Activated T-cell treated with anti-CD3 and anti-CD28 coated beads, Interleukin-2, amount 50 U/mL, for 4 hours (primary cell): ENCODE results near the gene P2RY6. TPM values are rescaled to one million over a fixed set of nuclear protein-coding genes. Genes with fewer than 3 reads are reported as not detected.

Experiments
- ATAC-seq, 2 donors: fragments of 200-7000 bp; cut with Tn5 transposase; one replicate each; pipeline ENCODE4 v1.10.0; 2021
- DNase-seq: peaks from one replicate; pipeline ENCODE4 v3.0.0-alpha.2; 2020
- H3K27me3 Mint-ChIP-seq: one replicate; pipeline ENCODE4 v1.8.0; 2021; ENCODE audit warnings: low read depth, mixed read lengths
- H3K36me3 Mint-ChIP-seq: one replicate; pipeline ENCODE4 v1.8.0; 2022; ENCODE audit warnings: mixed read lengths; ENCODE audit not compliant: insufficient read depth
- H3K4me1 Mint-ChIP-seq: one replicate; pipeline ENCODE4 v1.8.0; 2021; ENCODE audit warnings: low read depth, mixed read lengths
- H3K4me3 Mint-ChIP-seq: one replicate; pipeline ENCODE4 v1.8.0; 2021; ENCODE audit warnings: mild to moderate bottlenecking, moderate library complexity, mixed read lengths
- H3K9me3 Mint-ChIP-seq: one replicate; pipeline ENCODE4 v1.8.0; 2021; ENCODE audit warnings: mixed read lengths
- total RNA-seq, 3 donors: library from RNA; stranded (reverse); gene quantifications; one replicate each; pipeline ENCODE4 v1.2.1, GENCODE V29; 2021

The P2RY6 gene
- total RNA-seq, 3 donors from 2014 or later = not detected

DNA sequence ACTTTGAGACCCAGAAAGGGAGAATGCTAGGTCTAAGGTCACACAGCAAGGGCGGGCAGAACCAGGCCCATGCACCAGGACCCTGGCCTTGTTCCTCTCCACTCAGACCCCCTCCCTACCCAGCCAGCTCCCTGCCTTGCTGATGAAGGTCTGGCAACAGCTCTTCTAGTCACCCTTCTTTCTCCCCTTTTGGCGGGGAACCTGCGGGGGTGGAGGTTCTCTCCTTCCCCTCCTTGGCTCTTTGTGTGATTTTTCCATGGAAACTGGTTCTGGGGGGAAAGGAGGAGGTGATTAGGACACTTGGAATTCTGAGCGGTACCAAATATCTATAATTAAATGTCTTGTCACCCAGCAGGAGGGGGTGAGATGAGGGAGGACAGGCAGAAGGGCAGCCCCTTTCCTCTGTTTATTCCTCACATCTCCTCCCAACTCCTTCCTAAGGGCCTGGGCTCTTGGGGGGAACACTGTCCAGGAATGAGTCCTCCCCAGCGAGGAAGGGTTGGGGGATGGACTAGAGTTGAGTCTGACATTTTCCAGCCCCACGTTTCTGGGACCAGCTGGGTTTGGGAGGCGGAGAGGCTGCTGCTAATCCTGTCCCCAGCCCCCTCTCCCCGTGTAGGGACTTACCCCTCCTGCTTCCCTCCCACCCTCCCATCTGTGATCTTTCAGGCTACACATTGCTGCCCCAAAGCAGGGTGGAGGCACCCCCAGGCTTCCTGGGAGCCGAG, 43.3 kb downstream of the P2RY6 start:
- Mint-ChIP-seq H3K9me3 (no peaks in the 10 kb centered on the region), H3K27me3 (no peaks in the 10 kb centered on the region), H3K4me3 (no peak overlapping the region), H3K4me1 (no peaks in the 10 kb centered on the region), H3K36me3 (no peaks in the 10 kb centered on the region)
- ATAC-seq (no peak), DNase-seq (no peak)

GRCh38 chr11:73316422-73316821, 44.3 kb downstream of the P2RY6 start:
- Mint-ChIP-seq H3K4me1 (peaks cover under 1% of the 10 kb centered on the region), H3K27me3 (no peaks in the 10 kb centered on the region), H3K36me3 (no peaks in the 10 kb centered on the region), H3K9me3 (no peaks in the 10 kb centered on the region), H3K4me3 (no peak overlapping the region)
- ATAC-seq (no peak), DNase-seq (no peak)

DNA sequence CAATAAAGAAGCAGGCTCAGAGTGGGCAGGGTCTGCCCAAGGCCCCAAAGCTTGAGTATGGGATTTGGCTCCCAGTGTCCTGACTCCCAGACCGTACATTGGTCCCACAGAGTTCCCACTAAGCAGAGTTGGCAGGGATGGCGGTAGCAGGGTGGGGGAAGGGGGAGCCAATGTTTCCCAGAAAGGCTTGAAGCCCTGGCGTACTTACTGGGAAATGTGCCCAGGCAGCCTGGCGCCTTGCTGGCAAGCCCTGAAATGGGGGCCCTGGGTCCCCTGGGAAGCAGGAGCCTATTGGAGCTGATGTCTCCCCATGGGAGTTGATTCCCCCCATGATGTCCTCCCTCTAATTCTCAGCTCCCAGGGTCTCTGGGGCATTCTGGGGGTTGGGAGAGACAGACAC, 45.2 kb downstream of the P2RY6 start:
- H3K4me3 Mint-ChIP-seq = no peak overlapping the region

DNA sequence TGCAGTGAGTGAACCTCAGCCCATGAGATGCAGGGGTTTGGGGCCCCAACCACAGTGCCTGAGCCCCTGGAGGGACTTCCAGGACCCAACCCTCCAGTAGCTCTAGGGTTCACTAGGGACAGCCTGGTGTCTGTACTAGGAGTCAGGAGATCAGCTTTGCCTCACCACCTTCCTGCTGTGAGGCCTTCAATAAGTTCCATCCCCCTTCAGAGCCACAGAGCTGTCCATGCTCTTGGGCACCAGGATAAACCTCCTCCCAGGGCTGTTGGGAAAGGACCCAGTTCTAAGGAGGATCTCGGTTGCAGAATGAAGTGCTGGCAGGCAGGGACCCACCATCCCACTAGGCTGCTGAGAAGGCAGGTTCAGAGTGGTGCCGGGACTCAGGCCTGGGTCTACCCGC, 45.7 kb downstream of the P2RY6 start:
- DNase-seq = no peak
- Mint-ChIP-seq H3K4me3 (no peak overlapping the region), H3K4me1 (peaks cover 8% of the 10 kb centered on the region), H3K27me3 (no peaks in the 10 kb centered on the region), H3K9me3 (no peaks in the 10 kb centered on the region), H3K36me3 (no peaks in the 10 kb centered on the region)
- ATAC-seq = no peak

More for the DNA sequence above, 45.2 kb downstream of the P2RY6 start:
- DNase-seq (no peak), ATAC-seq (no peak)
- Mint-ChIP-seq H3K9me3 (no peaks in the 10 kb centered on the region), H3K4me1 (peaks cover 8% of the 10 kb centered on the region), H3K27me3 (no peaks in the 10 kb centered on the region), H3K36me3 (no peaks in the 10 kb centered on the region)

- DNase-seq (no peak), ATAC-seq (no peak)
- H3K4me1 Mint-ChIP-seq = peaks cover 8% of the 10 kb centered on the region
- no peaks in the 10 kb centered on the region for H3K9me3 Mint-ChIP-seq
- no peaks in the 10 kb centered on the region for H3K36me3 Mint-ChIP-seq
- H3K27me3 Mint-ChIP-seq = no peaks in the 10 kb centered on the region
- no peak overlapping the region for H3K4me3 Mint-ChIP-seq
Observed at GRCh38 chr11:73318501-73319011, 46.4 kb downstream of the P2RY6 start.

GRCh38 chr11:73320763-73321603, 48.8 kb downstream of the P2RY6 start:
- no peak for DNase-seq
- no peaks in the 10 kb centered on the region for H3K9me3 Mint-ChIP-seq
- no peak for ATAC-seq
- H3K4me3 Mint-ChIP-seq = no peak overlapping the region
- H3K27me3 Mint-ChIP-seq = no peaks in the 10 kb centered on the region
- H3K4me1 Mint-ChIP-seq = peaks cover 8% of the 10 kb centered on the region
- H3K36me3 Mint-ChIP-seq = no peaks in the 10 kb centered on the region

DNA sequence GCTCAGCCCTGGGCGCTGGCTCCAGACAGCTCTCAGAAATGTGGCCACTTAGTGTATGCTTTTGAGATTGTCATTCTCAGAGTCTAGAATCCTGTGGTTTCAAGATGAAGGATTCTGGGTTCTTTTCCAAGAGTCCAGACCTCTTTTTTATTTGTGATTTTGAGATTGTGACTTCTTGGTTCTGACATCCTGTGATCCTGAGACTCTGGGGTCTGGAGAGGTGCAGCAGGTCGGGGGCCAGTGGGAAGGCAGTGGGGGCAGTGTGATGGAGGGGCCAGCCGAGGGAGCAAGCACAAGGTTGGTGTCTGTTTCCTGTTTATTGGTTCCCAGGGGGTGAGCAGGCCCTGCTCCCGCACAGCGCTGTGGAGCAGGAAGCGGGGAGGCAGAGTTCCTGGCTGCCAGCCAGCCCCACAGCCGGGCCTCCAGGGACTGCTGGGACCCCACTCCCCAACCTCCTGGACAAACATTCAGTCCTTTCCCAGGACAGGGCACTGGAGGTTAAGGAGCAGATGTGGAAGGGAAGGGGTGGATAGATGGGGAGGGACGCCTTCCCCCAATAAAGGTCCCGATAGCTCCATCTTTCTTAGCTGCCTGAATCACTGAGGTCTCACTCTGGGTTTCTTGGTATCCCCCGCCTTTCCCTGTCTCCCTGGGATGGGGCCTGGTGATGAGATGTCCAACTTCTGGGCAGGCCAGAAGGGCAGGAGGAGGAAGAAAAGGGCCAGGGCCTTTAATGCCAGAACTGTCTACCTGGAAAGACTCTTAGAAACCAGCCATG, 49.7 kb downstream of the P2RY6 start:
- ATAC-seq = no peak
- Mint-ChIP-seq H3K4me3 (no peak overlapping the region), H3K9me3 (no peaks in the 10 kb centered on the region)

GRCh38 chr11:73322382-73323306, 50.5 kb downstream of the P2RY6 start:
- ATAC-seq (no peak), DNase-seq (no peak)
- Mint-ChIP-seq H3K9me3 (no peaks in the 10 kb centered on the region), H3K4me3 (no peak overlapping the region), H3K4me1 (peaks cover 8% of the 10 kb centered on the region), H3K27me3 (no peaks in the 10 kb centered on the region), H3K36me3 (no peaks in the 10 kb centered on the region)

More for the DNA sequence above, 49.7 kb downstream of the P2RY6 start:
- DNase-seq = no peak
- Mint-ChIP-seq H3K4me1 (peaks cover 8% of the 10 kb centered on the region), H3K36me3 (no peaks in the 10 kb centered on the region), H3K27me3 (no peaks in the 10 kb centered on the region)

GRCh38 chr11:73323464-73323863, 51.3 kb downstream of the P2RY6 start:
- Mint-ChIP-seq H3K4me1 (peaks cover 8% of the 10 kb centered on the region), H3K27me3 (no peaks in the 10 kb centered on the region), H3K4me3 (no peak overlapping the region), H3K36me3 (no peaks in the 10 kb centered on the region), H3K9me3 (no peaks in the 10 kb centered on the region)
- ATAC-seq (no peak), DNase-seq (no peak)

- ATAC-seq = no peak
- no peaks in the 10 kb centered on the region for H3K9me3 Mint-ChIP-seq
- no peaks in the 10 kb centered on the region for H3K27me3 Mint-ChIP-seq
- H3K4me1 Mint-ChIP-seq = peaks cover 8% of the 10 kb centered on the region
- H3K36me3 Mint-ChIP-seq = no peaks in the 10 kb centered on the region
- DNase-seq = no peak
- no peak overlapping the region for H3K4me3 Mint-ChIP-seq
Observed at GRCh38 chr11:73324116-73324515, 52.0 kb downstream of the P2RY6 start.

DNA sequence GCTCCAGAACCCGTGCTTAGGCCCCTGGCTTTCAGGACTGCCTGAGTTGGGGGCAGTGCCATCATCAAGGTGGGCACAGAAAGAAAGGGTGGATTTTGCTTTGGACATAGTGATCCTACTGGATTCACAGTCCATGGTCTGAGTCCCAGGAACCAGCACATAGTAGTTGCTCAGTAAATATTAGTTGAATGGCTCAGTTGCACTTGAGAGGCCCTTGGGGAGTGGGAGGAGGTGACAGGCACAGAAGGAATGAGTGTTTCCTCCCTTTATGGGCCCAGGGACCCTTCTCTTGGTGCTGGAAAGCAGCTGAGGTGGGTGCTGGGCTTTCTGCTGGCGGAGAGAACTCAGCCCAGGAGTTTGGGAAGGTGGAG, 52.5 kb downstream of the P2RY6 start:
- Mint-ChIP-seq H3K4me1 (peaks cover 8% of the 10 kb centered on the region), H3K27me3 (no peaks in the 10 kb centered on the region), H3K9me3 (no peaks in the 10 kb centered on the region), H3K36me3 (no peaks in the 10 kb centered on the region), H3K4me3 (no peak overlapping the region)
- DNase-seq = no peak
- no peak for ATAC-seq

GRCh38 chr11:73325036-73325981, 53.2 kb downstream of the P2RY6 start:
- Mint-ChIP-seq H3K27me3 (no peaks in the 10 kb centered on the region), H3K9me3 (no peaks in the 10 kb centered on the region), H3K4me1 (peaks cover 8% of the 10 kb centered on the region), H3K36me3 (no peaks in the 10 kb centered on the region), H3K4me3 (no peak overlapping the region)
- DNase-seq (no peak), ATAC-seq (no peak)
